ENCODE results near the gene PIR.

The PIR gene

GRCh38 chrX:15493118-15493962 lies at the start of gene PIR:
PIR (minus strand) TSS chrX:15493333; CDS start chrX:15491257, 2,076 bp downstream.
- peak; percentile 71 for DNase-seq

DNA sequence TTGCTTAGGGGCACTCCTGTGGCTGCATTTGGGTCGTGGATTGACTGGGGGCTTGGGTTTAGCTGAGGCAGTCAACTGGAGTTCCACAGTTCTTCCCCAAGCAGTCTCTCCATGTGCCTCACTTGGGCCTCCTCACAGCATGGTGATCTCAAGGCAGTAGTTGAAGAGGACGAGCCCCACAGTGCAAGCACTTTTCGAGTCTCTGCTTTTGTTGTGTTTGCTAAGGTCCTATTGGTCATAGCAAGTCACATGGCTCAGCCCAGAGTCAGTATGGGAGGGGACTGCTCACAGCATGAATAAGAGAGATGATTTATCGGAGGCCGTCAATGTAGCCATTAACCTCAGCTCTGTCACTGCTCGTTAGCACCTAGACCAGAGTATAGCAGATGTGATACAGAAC lies 37.2 kb upstream of the PIR start:
- no peak for DNase-seq

- no peak for DNase-seq
Measured at GRCh38 chrX:15529165-15529564, 36.0 kb upstream of the PIR start.

DNA sequence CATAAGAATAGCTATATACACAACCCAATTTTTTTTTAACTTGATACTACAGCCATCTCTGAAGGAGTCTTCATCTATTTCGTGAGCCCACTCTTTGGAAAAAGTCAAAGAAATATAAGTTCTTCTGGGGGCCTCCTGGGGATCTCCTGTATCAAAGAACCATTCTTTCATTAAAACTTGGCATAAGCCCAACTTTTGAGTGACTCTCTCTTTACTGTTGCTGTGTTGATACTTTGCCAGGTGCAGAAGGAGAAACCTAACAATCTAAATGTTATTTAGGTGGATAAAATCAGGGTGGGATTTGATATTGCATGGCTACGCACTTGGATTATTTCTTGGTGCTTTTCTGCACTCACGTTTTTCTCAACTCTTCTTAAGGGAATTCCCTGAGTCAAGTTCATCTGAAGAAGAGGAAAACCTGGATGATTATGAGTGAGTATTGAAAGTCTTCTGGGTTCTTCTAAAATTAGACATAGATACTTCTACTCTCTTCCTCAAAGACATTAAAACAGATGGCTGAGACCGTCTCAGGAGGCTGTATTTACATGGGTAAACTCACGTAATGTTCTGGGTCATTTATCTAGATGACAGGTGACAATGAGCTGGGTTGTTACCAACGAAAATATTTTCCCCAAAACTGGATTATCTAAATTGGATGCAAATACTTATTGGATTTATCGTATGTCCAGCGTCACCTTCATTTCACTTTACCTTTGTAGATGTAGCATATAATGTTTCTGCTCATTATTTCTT lies 32.7 kb upstream of the PIR start:
- DNase-seq = peak; percentile 58

GRCh38 chrX:15524417-15524816 lies 31.3 kb upstream of the PIR start:
- DNase-seq = no peak

- no peak for DNase-seq
Measured at GRCh38 chrX:15523088-15523487, 30.0 kb upstream of the PIR start.

DNA sequence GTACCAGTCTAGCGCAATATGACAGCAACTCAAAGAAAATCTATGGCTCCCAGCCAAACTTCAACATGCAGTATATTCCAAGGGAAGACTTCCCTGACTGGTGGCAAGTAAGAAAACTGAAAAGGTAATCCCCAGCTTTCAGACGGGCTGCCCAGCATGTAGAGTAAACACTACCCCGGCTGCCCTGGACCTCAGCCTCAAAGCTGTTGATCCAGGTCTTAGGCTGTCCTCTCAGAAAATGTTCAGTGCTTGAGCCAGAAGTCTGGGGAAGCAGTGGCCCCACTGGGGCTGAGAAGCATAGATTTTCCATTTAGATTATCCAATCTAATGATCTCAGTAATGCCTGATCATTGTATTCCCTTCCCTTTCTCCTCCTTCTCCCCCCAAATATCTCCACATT lies 29.3 kb upstream of the PIR start:
- no peak for DNase-seq

- no peak for DNase-seq
Measured at GRCh38 chrX:15515931-15516330, 22.8 kb upstream of the PIR start.

DNA sequence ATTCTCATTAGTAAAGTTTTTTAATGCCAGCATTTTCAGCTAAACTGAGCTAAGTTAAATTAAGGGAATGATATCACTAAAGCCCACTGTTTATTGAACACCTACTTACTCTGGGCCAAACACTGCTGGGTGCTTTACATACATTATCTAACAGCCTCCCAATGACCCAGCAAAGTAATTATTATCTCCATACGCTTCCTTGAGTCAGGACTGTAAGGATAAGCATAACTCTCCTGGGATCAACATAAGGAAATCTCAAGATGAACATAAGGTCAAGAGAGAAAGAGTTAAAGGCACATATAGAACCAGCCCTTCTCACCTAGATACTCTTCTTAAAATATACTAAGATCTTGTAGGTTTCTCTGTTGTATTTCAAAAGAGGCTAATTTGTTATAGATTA lies 21.1 kb upstream of the PIR start:
- no peak for DNase-seq

DNA sequence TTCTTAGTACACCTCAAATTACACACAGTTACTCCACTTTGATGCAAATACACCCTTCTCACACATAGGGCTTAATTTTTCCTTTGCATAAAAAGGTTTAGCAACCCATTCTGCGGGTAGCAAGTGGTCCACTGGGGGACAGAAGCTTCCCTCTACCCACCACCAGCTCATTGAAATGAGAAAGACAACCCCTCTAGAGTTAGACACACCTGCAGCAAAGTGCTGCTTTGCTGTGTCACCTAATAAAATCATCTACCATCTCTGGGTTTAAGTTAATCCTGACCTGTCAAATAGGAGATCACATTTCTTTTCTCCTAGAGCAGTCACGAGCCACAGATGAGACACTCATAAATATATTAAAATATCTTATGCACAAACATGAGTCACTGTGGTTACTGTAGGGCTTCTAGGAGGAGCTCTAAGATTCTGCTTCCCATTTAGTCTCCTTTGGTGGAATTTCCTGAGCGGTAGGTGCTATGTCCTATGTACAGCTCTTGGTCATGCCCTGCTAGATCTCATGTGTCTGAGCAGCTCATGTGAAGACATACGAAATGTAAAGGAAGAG lies 19.4 kb upstream of the PIR start:
- DNase-seq = no peak

DNA sequence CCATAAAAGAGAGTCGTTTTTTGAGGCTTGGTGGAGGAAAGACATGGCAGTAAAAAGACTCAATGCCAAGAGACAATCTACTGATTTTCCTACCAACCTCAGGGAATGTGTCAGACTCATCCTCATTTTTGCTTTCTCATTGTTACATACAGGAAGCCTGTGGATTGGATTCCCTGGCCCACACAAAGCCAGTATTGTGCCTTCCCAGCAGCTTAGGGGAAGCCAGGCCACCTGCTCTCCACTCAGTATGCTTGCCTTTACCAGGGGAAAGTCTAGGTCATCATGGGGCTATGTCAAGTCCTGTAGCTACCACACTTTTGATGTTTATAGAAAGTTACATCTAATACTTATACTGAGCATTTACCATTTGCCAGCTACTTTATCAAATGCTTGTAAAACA lies 18.4 kb upstream of the PIR start:
- no peak for DNase-seq

DNA sequence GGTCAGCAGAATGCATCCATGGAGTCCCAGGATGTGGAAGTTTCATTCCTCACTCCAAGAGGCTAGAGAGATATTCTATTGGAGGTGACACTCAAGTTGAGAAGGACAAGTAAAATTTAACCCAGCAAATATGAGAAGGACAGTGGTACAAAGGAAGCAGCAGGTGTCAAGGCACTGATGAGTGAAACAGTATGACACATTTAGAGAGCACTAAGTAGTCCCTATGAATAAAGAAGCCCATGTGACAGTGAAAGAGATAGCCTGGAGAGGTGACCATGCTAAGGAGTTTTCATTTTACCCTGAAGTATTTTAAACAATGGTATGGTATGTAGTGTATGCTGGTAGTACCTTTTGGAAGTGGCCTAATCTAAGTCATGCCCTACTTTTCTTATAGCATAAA lies 16.7 kb upstream of the PIR start:
- no peak for DNase-seq

- no peak for DNase-seq
Measured at GRCh38 chrX:15507005-15507404, 13.9 kb upstream of the PIR start.

- no peak for DNase-seq
Measured at GRCh38 chrX:15505101-15505500, 12.0 kb upstream of the PIR start.

GRCh38 chrX:15504661-15505060 lies 11.5 kb upstream of the PIR start:
- DNase-seq = no peak

GRCh38 chrX:15501506-15501905 lies 8.4 kb upstream of the PIR start:
- DNase-seq = no peak

DNA sequence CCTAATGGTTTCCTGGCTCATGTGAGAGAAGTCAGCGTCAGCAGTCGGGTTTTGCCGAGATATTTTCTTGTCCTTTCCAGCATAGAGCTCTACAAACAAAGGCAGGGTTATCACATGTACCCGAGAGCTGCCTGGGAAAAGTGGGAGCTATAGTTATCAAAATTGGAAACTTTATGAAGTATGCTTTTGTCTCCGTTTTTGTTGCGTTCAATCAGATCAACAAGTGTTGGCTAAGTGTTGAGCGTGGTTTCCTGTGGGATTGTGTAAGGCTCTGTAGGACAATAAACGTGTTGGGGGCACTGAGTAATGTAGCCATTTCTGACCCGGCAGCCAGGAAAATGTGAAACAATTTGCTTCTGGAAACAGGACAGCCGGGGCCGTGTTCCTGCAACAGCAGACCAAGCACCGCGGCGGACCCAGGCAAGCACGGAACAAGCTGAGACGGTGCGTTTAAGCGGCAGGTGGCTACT lies 7.4 kb upstream of the PIR start, which contains the start of gene BMX:
BMX (plus strand) TSS at position 311 of the 470 bp plus-strand sequence. CDS start 7,547 bp downstream, outside the sequence.
- DNase-seq = no peak

- DNase-seq = no peak
Measured at GRCh38 chrX:15499976-15500375, 6.8 kb upstream of the PIR start.

DNA sequence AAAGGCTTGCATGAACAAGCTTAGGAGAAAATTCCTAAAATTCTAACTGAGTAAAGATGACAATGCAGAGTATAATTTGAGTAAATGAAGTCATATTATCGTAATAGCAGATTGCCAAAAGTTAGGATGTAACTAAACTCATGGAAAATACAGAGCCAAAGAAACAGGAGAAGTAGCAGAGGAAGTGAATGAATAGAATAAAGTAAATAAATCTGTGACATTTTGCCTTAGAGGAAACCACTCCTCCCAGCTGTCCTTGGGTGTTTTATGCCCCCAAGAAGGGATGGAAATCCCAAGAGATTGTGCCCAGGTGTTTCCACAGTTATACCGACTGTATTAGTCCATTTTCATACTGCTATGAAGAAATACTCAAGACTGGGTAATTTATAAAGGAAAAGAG lies 5.6 kb upstream of the PIR start:
- DNase-seq = no peak

GRCh38 chrX:15497865-15498264 lies 4.7 kb upstream of the PIR start:
- DNase-seq = peak; percentile 28

DNA sequence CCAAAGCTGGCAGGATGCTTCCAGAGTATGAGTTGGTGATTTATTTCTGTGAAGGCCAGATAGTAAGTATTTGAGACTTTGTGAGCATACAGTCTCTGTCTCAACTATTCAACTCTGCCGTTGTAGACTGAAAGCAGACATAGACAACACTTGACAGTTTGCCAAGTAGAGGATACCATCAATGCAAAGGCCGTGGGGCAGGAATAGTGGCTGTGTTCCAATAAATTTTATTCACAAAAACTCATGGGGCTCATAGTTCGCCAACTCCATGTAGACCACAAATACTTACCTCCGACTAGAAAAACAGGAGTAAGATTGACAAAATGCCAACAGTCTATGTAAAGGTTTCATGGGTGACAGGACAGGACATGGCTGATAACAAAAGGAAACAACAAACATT lies 3.7 kb upstream of the PIR start:
- DNase-seq = no peak

- no peak for DNase-seq
Measured at GRCh38 chrX:15495801-15496200, 2.7 kb upstream of the PIR start.

- no peak for DNase-seq
Measured at GRCh38 chrX:15492469-15492868, 664 bp downstream of the PIR start.

- DNase-seq = no peak
Measured at GRCh38 chrX:15483891-15484290, 9.2 kb downstream of the PIR start.

All from COR-L47 (cell line).